ENCODE measurements around the gene RALGAPA2. TPM values are rescaled to one million over a fixed set of nuclear protein-coding genes. Genes with fewer than 3 reads are reported as not detected.

RALGAPA2 gene
- total RNA-seq, 2 experiments from 2014 or later, result 14.3 to 17.2 TPM

- Mint-ChIP-seq H3K27ac (no peak overlapping the region), H3K27me3 (no peaks in the 10 kb centered on the region), H3K36me3 (ENCODE audit: low read depth) (peaks cover 7% of the 10 kb centered on the region), H3K4me1 (ENCODE audit: low read depth) (peaks cover 21% of the 10 kb centered on the region), H3K4me3 (no peak overlapping the region), H3K9me3 (no peaks in the 10 kb centered on the region)
- POLR2A ChIA-PET, result no interaction called here
- CTCF ChIA-PET, result no interaction called here
- intact Hi-C loops (cut with micrococcal nuclease), result no loop called here
- TF ChIP-seq CTCF (IDR thresholded peaks at IDR 0.05), result no peak
- no peak for DNase-seq
- no peak for ATAC-seq
Measured at GRCh38 chr20:20448881-20449280, 263.6 kb downstream of the RALGAPA2 start.

- no peak overlapping the region for H3K27ac Mint-ChIP-seq
- H3K4me1 Mint-ChIP-seq (ENCODE audit: low read depth), result peaks cover 7% of the 10 kb centered on the region
- H3K36me3 Mint-ChIP-seq (ENCODE audit: low read depth), result peaks cover under 1% of the 10 kb centered on the region
- CTCF ChIA-PET, result no interaction called here
- no peaks in the 10 kb centered on the region for H3K27me3 Mint-ChIP-seq
- no peak for ATAC-seq
- POLR2A ChIA-PET, result no interaction called here
- DNase-seq, result no peak
- no peak overlapping the region for H3K4me3 Mint-ChIP-seq
- H3K9me3 Mint-ChIP-seq, result no peaks in the 10 kb centered on the region
- TF ChIP-seq CTCF (IDR thresholded peaks at IDR 0.05), result no peak
- intact Hi-C loops (cut with micrococcal nuclease), result no loop called here
Measured at GRCh38 chr20:20447196-20447595, 265.2 kb downstream of the RALGAPA2 start.

- Mint-ChIP-seq H3K4me1 (ENCODE audit: low read depth) (peaks cover 3% of the 10 kb centered on the region), H3K4me3 (no peak overlapping the region), H3K27ac (no peak overlapping the region), H3K9me3 (no peaks in the 10 kb centered on the region), H3K36me3 (ENCODE audit: low read depth) (no peaks in the 10 kb centered on the region), H3K27me3 (no peaks in the 10 kb centered on the region)
- TF ChIP-seq CTCF (IDR thresholded peaks at IDR 0.05), result no peak
- CTCF ChIA-PET, result no interaction called here
- no peak for DNase-seq
- ATAC-seq, result no peak
- POLR2A ChIA-PET, result no interaction called here
- intact Hi-C loops (cut with micrococcal nuclease), result no loop called here
Measured at GRCh38 chr20:20446425-20447015, 265.9 kb downstream of the RALGAPA2 start.

- H3K36me3 Mint-ChIP-seq (ENCODE audit: low read depth), result no peaks in the 10 kb centered on the region
- intact Hi-C loops (cut with micrococcal nuclease), result no loop called here
- H3K4me3 Mint-ChIP-seq, result no peak overlapping the region
- no peak overlapping the region for H3K27ac Mint-ChIP-seq
- ChIA-PET POLR2A (no interaction called here), CTCF (no interaction called here)
- no peak for TF ChIP-seq CTCF (IDR thresholded peaks at IDR 0.05)
- H3K4me1 Mint-ChIP-seq (ENCODE audit: low read depth), result peaks cover 3% of the 10 kb centered on the region
- no peaks in the 10 kb centered on the region for H3K9me3 Mint-ChIP-seq
- DNase-seq (no peak), ATAC-seq (no peak)
- H3K27me3 Mint-ChIP-seq, result no peaks in the 10 kb centered on the region
Measured at GRCh38 chr20:20446001-20446400, 266.4 kb downstream of the RALGAPA2 start.

- DNase-seq (no peak), ATAC-seq (no peak)
- Mint-ChIP-seq H3K4me1 (ENCODE audit: low read depth) (no peaks in the 10 kb centered on the region), H3K4me3 (no peak overlapping the region), H3K9me3 (no peaks in the 10 kb centered on the region), H3K27me3 (no peaks in the 10 kb centered on the region), H3K36me3 (ENCODE audit: low read depth) (no peaks in the 10 kb centered on the region), H3K27ac (no peak overlapping the region)
- intact Hi-C loops (cut with micrococcal nuclease), result no loop called here
- ChIA-PET CTCF (no interaction called here), POLR2A (no interaction called here)
- no peak for TF ChIP-seq CTCF (IDR thresholded peaks at IDR 0.05)
Measured at GRCh38 chr20:20443504-20443903, 268.9 kb downstream of the RALGAPA2 start.
